ENCODE results near the gene SECTM1.

Gene SECTM1

DNA sequence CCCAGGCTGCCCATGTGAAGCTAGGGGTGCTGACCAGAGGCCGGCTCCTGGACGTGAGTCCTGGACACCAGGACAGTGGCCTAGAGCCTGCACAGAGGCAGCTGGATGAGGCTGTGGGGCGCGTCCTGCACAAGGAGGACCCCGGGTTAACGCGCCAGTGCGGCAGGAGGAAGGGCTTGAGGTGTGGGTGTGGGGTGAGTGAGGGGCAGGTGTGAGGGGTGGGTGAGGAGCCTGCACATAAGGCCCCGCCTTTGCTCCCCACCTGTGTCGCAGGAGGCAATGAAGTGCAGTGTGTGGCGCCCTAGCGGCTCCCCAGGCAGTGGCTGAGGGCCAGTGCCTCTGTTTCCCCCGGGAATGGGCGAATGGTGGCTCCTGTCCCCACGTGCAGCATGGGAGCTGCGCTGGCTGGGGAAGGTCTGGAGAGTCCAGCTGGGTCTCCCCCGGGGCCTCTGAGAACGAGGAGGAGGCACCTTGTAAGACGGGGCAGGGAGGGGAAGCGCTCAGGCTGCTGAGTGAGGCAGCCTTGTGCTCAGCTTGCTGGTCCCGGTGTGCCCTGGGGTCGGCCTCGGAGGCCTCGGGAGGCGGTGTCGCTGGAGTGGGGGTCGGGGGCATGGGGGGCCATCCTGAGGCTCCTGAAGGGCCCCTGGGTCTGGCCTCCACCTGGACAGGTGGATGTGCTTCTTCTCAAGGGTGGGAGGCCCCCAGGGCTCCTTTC, 19.4 kb downstream of the SECTM1 start:
- FAIRE-seq: no peak

DNA sequence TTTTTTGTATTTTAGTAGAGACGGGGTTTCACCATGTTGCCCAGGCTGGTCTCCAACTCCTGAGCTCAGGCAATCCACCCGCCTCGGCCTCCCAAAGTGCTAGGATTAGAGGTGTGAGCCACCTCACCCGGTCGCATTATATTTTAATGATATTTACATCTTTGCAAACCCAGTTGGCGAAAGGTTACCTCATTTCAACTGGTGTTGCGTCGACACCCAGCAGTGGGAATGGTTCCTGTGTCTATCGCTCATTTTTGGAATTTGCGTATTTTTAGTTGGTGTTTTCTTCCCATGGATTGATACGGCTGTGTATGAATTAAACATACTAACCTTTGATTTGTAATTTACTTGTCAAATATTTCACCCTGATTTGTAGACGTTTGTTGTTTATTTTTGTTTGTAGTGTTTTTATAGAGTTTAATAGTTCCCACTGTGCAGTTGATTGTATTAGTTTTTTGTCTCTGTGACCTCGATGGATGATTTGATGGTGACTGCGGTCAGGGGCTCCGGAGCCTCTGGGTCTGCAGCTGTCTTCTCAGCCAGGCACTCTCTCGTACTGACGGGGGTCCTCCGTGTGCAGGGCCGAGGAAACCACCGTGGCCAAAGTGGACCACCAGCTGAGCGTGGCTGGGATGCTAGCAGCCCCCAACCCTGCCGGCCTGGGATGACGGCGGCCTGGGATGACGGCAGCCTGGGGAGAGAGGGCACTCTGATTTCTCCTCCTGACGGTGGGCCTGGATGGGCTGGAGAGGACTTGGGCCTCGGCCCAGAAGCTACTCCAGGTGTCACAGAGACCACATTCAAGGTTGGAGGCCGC, 20.2 kb downstream of the SECTM1 start:
- no peak for FAIRE-seq

DNA sequence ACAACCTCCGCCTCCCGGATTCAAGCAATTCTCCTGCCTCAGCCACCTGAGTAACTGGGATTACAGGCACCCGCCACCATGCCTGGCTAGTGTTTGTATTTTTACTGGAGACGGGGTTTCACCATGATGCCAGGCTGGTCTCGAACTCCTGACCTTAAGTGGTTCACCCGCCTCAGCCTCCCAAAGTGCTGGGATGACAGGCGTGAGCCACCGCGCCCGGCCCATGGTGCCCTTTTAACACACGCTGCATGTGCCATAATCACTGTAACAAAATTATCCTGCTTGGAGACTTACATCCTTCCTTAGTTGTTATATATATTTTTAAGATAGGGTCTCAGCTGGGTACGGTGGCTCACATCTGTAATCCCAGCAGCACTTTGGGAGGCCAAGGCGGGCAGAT, 21.6 kb downstream of the SECTM1 start:
- FAIRE-seq: no peak

DNA sequence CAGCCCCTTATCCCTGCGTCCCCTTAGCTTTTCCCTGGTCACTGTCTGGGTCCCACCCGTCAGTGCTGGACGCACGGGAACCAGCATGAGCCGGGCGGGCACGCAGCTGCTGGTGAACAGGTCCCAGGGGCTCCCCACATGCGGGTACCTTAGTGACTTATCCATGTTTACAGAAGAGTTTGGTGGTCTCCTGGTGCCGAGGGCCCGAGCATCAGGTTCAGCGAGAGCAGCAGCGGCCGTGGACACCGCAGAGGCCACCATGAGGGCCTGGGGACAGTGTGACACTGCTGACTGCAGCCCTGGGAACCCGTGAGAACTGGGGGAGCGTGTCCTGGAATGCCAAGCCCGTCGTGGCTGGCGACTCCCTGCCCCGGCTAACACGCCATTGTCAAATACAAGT, 22.7 kb downstream of the SECTM1 start:
- FAIRE-seq: no peak

DNA sequence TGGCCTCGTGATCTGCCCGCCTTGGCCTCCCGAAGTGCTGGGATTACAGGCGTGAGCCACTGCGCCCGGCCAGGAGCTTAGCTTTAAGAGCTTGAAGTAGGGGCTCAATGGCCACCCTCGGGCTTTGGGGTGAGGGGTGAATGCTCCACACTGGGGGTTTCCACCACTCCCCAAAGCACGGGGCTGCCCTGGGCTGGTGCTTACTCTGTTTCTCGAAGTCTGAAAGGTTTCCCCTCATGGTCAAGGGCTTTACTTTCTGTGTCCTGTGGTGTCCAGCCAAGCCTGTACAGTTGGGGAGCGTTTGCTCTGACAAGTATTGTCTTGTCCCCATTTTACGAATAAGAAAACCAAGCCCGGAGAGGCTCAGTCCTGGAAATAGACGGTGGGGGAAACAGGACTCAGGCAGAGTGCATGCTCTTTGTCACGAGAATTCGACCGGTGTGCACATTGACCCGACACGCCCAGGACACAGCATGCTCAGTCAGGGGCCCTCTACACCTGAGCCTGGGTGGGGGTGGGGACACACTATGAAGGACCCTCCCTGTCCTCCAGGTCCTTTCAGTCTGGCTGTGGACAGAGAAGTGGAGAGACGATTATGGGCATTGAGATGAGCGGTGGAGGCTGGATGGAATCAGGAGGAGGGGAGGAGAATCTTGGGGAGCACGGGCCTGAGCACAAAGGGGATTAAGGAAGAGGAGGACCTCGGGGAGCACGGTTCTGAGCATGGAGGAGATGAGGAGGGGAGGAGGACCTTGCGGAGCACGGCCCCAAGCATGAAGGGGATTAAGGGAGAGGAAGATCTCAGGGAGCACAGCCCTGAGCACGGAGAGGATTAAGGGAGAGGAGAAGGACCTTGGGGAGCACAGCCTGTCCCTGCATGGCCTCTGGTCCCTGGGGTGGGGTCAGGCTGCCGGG, 23.7 kb downstream of the SECTM1 start:
- no peak for FAIRE-seq

DNA sequence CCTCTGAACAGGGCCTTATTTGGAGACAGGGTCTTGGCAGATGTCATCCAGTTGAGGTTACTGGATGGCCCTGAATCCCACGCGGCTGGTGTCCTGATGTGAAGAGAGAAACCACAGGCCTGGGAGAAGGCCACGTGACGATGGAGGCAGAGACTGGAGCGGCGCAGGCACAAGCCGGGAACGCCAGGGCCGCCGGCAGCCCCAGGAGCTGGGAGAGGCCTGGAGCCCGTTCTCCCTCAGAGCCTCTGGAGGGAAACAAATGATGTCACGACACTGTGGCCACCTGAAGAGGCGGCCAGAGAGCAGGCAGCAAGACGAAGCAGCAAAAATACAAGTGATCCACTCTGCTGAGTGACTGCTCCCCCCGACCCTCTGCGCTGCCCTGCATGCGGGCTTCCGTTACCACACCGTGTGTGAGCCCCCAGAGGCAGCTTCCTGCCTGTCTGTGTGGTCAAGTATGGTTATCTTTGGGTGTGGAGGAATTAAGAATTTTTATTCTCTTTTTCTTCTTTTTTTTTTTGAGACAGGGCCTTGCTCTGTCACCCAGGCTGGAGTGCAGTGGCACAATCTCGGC, 27.8 kb downstream of the SECTM1 start:
- FAIRE-seq: no peak

DNA sequence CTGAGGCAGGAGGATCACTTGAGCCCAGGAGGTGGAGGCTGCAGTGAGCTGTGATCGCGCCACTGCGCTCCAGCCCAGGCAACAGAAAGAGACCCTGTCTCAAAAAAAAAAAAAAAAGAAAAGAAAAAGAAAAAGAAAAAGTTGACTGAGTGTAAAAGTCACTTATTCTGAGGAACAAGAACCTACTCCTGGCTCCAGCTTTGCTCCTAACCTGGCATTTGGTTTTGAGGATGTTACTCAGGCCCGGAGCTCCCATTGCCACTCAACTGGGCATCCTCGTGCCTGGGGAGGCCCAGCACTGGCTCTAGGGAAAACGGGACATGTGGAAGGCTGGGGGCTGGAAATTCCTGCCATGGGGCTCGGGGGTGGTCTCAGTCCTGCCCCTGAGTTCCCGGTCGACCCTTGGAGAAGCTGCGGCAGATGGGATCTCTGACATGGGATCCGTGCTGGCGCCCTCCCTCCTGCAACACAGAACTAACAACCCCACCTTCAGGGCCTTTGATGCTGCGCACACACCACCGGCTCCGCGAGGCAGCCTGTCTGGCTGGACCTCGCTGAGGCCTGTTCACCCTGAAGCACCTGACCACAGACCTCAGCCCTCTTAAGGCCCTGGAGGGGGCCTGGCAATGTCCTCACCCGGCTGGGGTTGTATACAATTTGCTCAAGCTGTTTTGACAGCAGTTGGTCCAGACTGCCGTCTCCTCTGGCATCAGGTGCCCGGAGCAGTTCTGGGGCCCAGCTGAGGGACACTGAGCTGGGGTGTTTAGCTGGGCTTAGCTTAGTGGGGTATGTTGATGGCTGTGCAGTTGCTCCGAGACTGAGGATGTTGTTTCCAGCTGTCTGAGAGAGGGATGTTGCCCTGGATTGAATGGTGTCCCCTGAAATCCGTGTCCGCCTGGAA, 28.5 kb downstream of the SECTM1 start:
- FAIRE-seq: no peak

DNA sequence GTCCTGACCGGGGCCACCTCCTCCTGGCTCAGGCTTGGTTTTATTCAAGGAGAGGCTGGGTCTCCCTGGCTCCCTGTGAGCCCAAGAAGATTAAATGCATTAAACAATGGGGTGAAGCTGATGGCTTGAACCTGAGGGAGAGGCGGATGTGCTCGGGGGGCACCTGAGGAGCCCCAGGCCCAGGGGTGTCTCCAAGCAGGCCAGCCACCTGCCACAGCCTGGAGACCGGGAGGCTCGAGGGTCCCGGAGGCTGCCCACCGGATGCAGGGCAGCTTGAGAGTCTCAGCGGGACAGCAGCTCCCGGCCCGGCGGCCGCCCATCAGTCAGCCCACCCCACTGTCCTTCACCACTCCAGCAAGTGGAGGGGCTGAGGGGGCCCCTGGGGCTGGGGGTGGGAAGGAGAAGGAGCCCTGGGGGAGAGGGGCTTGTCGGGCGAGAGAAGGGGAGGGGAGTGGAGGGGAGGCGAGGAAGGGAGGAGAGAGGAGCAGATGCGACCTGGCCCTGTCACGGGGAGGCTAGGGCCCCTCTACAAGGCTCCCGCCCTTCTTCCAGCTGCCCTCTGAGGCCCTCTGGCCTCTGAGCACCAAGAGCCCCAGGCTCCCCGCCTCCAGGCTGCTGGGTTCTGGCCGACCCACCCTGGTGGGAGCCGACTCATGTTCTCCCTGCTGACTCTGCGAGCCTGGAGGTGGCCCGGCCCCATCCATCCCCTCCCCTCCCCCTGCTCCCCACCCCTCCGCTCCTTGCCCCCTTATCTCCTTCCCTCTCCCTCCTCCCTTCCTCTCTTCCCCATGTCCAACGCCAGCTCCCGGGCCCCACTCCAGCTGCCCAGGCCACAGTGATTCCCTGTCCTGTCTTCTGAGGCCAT, 29.4 kb downstream of the SECTM1 start:
- no peak for FAIRE-seq

DNA sequence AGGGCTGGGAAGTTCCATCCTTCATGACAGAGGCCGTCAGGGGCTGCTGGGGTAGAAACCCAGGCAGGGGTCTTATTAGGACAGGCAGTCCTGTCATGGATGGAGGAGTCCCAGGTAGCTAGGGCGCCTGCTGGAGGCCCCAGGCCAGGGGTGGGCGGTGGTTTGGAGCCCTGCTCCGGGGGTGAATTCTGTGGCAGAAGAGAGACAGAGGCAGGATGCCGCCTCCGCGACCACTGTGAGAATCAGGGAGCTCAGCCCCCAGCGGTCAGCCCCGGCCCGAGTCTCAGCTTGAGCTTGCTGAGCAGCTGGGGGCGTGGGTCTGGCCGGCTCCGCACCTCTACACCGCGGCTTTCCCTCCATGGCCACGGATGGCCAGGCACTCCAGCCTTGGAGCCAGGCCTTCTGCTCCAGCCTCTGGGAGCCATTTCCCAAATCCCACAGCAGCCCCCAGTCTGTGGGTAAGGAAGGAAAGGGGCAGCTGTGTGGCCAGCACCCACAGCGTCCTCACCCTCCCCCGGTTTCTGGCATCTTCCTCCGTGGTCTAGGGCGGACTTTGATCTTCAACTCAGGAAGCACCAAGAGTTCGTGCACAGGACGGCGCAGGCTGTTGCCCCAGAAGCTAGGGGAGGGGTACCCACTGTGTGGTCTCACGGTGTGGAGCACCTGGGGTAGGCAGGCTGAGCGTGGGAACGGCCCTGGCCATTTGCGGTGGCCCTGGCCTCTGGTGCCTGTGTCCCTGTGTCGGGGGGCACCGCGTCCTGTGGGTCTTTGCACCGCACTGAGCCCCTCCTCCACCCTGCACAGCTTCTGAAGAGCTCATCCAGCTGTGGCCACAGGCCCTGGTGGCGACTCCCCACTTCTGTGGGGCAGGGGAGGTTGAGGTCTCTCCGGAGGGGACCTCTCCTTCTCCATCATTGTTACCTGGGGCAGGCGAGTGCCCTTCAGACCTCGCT, 30.3 kb downstream of the SECTM1 start:
- FAIRE-seq: no peak

DNA sequence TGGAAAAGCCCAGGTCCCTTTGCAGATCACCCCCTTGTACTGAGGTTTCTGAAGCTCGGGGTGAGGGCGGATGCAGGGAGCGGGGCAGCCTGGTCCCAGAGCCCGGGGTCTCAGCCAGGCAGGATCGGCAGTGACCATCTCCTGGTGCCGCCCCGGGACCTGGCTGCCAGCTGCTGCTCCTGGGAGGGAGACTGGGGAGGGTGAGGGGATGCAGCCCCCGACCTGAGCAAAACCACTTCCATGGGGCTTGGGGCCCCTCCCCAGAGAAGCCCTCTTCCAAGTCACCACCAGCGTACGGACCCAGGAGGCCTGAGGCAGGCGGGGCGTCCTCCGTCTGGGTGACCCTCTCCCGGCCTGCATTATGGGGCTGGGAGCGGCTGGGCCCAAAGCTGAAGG, 31.0 kb downstream of the SECTM1 start:
- no peak for FAIRE-seq

DNA sequence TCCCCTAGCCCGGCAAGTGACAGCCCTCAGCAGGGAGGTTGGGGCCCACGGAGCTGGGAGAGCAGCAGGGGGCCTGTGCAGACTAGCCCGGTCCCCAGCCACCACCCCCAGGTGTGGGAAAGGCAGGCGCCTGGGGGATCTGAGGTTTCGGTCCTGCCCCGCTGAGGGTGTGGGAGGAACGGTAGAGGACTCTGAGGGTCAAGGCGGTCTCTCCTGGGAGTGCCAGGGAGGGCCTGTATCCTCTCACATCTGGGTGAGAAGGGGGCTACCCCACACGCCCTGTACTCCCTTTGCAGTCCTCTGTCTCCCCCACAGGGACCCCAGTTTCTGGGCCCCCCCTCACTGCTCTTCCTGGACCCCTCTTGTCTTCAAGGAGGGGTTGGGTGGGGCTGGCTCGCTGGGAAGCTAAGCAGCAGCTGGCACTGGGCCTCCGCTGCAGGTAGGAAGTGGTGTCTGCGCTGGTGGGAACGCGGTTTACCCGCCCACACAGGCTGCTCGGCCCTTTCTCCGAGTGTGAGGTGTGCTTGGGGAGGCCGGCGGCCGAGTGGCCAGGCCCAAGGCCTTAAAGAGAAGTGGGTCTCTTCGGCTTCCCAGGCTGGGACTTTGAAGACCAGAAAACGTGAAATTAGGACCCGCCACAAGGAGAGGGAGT, 31.5 kb downstream of the SECTM1 start:
- no peak for FAIRE-seq

DNA sequence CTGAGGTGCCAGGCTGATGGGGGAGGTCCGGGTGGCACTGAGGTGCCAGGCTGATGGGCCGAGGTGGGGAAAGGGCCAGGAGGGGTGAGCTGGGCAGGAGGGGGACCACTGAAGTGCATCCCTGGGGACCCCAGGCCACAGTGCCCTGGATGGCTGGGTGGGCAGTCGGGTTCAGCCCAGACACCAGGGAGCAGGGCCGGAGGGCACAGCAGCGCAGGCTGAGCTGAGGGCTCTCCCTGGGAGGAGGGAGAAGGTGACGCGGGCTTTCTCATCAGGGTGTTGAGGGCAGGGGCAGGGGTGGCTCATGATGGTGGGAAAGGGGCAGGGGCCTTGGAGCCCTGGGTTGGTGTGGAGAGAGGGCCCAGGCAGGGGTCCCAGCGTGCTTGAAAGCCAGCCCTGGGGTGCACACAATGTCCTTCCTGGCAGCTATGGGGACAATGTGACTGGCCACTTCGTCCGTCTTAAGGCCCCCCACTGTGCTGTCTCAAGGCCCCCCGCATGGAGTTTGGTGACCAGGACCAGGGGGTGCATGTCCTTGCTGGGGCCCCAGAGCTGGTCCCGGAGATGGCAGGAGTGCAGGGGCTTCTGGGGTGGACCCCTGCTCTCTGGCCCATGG, 32.2 kb downstream of the SECTM1 start:
- FAIRE-seq: no peak

DNA sequence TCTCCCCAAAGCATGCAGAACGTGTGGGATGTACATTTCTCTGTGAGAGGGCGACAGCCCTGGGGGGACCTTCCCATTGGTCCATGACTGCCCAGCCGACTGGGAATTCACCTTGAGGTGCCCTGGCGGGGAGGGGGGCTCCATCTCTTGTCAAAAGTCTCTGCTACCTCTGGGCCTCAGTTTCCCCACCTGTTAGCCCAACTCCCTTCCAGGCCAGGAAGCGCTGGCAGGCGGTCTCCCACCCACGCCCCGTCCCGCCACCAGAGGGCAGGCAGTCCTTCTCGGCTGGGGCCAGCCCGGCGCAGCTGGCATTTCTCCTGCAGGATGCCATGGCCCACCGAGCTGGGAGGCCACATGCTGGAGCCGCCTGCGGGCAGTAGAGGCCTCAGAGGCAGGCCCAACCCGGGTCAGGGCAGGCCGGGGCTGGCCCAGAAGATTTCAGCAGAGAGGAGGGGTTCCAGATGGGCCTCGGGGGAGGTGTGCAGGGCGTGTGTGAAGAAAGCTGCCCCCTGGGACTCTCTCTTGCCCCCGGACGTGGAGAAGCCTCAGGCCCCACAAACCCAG, 32.8 kb downstream of the SECTM1 start:
- FAIRE-seq: no peak

DNA sequence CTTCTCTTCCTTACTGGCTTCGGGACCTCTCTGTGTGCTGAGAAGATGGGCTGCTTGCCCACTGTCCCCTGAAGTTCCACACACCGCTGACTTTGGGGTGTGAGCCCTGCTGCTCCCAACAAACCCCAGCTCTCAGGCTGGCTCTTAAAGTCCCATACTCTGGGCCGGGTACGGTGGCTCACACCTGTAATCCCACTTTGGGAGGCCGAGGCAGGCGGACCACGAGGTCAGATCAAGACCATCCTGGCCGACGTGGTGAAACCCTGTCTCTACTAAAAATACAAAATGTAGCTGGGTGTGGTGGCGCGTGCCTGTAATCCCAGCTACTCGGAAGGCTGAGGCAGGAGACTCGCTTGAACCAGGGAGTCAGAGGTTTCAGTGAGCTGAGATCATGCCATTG, 33.3 kb downstream of the SECTM1 start:
- FAIRE-seq: no peak

DNA sequence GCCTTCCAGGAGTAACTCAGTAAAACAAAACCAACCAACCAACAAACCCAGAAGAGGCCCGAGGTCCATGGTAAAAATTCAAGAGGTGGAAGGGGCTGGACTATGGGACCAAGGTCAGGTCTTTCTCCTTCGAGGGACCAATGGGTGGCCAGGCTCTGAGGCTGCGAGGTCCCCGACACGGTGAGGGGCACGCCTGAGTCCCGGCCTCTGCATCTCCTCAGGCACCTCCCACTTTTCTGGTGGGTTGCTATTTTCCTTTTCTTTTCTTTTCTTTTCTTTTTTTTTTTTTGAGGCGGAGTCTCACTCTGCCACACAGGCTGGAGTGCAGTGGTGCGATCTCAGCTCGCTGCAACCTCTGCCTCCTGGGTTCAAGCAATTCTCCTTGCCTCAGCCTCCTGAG, 34.1 kb downstream of the SECTM1 start:
- FAIRE-seq: no peak

DNA sequence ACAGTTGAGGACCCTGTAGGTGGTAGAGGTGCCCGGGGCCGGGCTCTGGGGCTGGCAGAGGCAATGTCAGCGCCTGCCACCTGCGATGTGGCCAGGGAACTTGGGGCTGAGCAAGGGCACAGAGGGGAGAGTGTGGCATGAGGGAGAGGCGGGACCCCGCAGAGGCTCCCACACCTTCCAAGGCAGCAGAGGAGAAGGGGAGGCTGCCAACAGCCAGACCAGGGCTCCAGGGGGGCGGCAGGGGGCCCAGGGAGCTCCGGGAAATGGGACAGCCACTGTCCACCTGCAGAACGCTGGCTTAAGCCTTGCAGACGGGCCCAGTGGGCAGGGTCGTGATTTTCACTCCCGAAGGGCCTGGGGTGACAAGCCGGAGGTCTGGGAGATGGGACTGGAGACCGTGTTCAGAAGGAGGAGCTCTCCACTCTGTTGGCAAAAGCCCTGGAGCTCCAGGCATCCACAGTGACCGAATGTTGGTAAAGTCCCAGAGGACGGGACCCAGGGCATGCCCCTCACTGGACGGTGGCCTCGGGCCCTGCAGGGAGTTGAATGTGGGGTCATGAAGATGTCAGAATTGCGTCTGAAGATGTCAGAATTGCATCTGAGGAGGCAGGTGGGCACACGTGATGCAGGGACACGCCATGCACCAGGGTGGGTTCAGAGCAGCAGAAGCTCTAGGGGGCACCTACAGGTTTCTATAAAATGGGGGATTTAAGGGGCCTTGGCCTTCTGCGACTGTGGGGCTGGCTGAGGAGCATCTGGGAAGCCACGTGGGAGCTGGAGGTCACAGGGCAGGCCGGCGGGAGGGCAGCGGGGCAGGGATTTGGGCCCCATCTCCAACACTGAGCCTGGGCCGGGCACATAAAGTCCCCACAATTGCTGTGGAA, 34.8 kb downstream of the SECTM1 start:
- no peak for FAIRE-seq

All from A204.1 (cell line).